Measurements from ENCODE around the gene SMPD3.

SMPD3 gene

GRCh38 chr16:68381363-68381724 is 67.0 kb downstream of the SMPD3 start:
- no peak for DNase-seq (ENCODE audit: low spot score)

- no peak for DNase-seq (ENCODE audit: low spot score)
These were observed 67.5 kb downstream of the SMPD3 start for GRCh38 chr16:68380676-68381362.

GRCh38 chr16:68380348-68380670 is 68.0 kb downstream of the SMPD3 start:
- no peak for DNase-seq (ENCODE audit: low spot score)

- DNase-seq (ENCODE audit: low spot score) = no peak
These were observed 68.6 kb downstream of the SMPD3 start for GRCh38 chr16:68379472-68380347.

GRCh38 chr16:68378436-68379415 is 69.6 kb downstream of the SMPD3 start:
- no peak for DNase-seq (ENCODE audit: low spot score)

GRCh38 chr16:68377667-68378393 is 70.5 kb downstream of the SMPD3 start:
- DNase-seq (ENCODE audit: low spot score) = no peak

- DNase-seq (ENCODE audit: low spot score) = no peak
These were observed 71.1 kb downstream of the SMPD3 start for GRCh38 chr16:68377221-68377620.

- DNase-seq (ENCODE audit: low spot score) = no peak
These were observed 71.7 kb downstream of the SMPD3 start for GRCh38 chr16:68376590-68376989.

- no peak for DNase-seq (ENCODE audit: low spot score)
These were observed 72.3 kb downstream of the SMPD3 start for GRCh38 chr16:68375801-68376536.

- DNase-seq (ENCODE audit: low spot score) = no peak
These were observed 73.2 kb downstream of the SMPD3 start for GRCh38 chr16:68374961-68375660.

GRCh38 chr16:68374246-68374805 is 74.0 kb downstream of the SMPD3 start:
- no peak for DNase-seq (ENCODE audit: low spot score)

- DNase-seq (ENCODE audit: low spot score) = no peak
These were observed 74.6 kb downstream of the SMPD3 start for GRCh38 chr16:68373528-68374245.

- DNase-seq (ENCODE audit: low spot score) = no peak
These were observed 75.5 kb downstream of the SMPD3 start for GRCh38 chr16:68372806-68373205.

- no peak for DNase-seq (ENCODE audit: low spot score)
These were observed 76.0 kb downstream of the SMPD3 start for GRCh38 chr16:68372381-68372720.

- DNase-seq (ENCODE audit: low spot score) = no peak
These were observed 76.5 kb downstream of the SMPD3 start for GRCh38 chr16:68371706-68372380.

- DNase-seq (ENCODE audit: low spot score) = no peak
These were observed 77.0 kb downstream of the SMPD3 start for GRCh38 chr16:68371276-68371651.

GRCh38 chr16:68370581-68371275 is 77.6 kb downstream of the SMPD3 start:
- no peak for DNase-seq (ENCODE audit: low spot score)

All from germinal center (tissue), 1 donor.